GM08714 (cell line): ENCODE data around the gene GOLGA6L9.
"Not testable (repeated sequence)": the region's sequence is repeated elsewhere in the genome, so short reads cannot be mapped to it uniquely, and the experiment has no call there.

Experiments
- H3K4me3 ChIP-seq: fragments of 200-500 bp; sonication (Bioruptor generic); 2 replicates; pipeline ENCODE4 v1.5.1; 2014; ENCODE audit warnings: mild to moderate bottlenecking, low read length, inconsistent platforms

GOLGA6L9 gene

GRCh38 chr15:82468205-82468604 is 38.6 kb downstream of the GOLGA6L9 start:
- H3K4me3 ChIP-seq, result not testable (repeated sequence)

GRCh38 chr15:82469381-82469780 is 39.8 kb downstream of the GOLGA6L9 start:
- not testable (repeated sequence) for H3K4me3 ChIP-seq

GRCh38 chr15:82472269-82472982 is 42.8 kb downstream of the GOLGA6L9 start:
- H3K4me3 ChIP-seq, result not testable (repeated sequence)

- H3K4me3 ChIP-seq, result not testable (repeated sequence)
Observed at GRCh38 chr15:82474596-82475325, 45.1 kb downstream of the GOLGA6L9 start.

GRCh38 chr15:82475345-82475967 is 45.8 kb downstream of the GOLGA6L9 start:
- H3K4me3 ChIP-seq, result not testable (repeated sequence)

GRCh38 chr15:82476697-82477342 is 47.2 kb downstream of the GOLGA6L9 start:
- not testable (repeated sequence) for H3K4me3 ChIP-seq

GRCh38 chr15:82477343-82478057 is 47.9 kb downstream of the GOLGA6L9 start:
- not testable (repeated sequence) for H3K4me3 ChIP-seq
